Measurements from ENCODE around the gene CCL18.

GRCh38 chr17:36036235-36036634 lies 27.8 kb upstream of the CCL18 start:
- TF ChIP-seq, protein P1, sequence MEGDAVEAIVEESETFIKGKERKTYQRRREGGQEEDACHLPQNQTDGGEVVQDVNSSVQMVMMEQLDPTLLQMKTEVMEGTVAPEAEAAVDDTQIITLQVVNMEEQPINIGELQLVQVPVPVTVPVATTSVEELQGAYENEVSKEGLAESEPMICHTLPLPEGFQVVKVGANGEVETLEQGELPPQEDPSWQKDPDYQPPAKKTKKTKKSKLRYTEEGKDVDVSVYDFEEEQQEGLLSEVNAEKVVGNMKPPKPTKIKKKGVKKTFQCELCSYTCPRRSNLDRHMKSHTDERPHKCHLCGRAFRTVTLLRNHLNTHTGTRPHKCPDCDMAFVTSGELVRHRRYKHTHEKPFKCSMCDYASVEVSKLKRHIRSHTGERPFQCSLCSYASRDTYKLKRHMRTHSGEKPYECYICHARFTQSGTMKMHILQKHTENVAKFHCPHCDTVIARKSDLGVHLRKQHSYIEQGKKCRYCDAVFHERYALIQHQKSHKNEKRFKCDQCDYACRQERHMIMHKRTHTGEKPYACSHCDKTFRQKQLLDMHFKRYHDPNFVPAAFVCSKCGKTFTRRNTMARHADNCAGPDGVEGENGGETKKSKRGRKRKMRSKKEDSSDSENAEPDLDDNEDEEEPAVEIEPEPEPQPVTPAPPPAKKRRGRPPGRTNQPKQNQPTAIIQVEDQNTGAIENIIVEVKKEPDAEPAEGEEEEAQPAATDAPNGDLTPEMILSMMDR (conservative IDR thresholded peaks at IDR 0.05; ENCODE audit: low read length), result no peak
- TF ChIP-seq EZH2phosphoT487 (IDR thresholded peaks at IDR 0.05; ENCODE audit: borderline replicate concordance, low read depth, low read length), result no peak
